Measurements from ENCODE around the gene ZNF555. TPM values are rescaled to one million over a fixed set of nuclear protein-coding genes. Genes with fewer than 3 reads are reported as not detected.

The ZNF555 gene
- total and polyA plus RNA-seq, 2 of the 13 experiments (the other 11 are each of a cell fraction or from before 2014, with no cell fraction given): 5.0 to 8.0 TPM

GRCh38 chr19:2867025-2867991, 26.0 kb downstream of the ZNF555 start, which contains the start of gene ZNF556 (continued):
- TF ChIP-seq NR2F1 (CRISPR knock-in tag; IDR thresholded peaks at IDR 0.05) (0 out of 4 replicates have a peak, but pooled peaks of 1 of the 2 experiments have one; percentile 15), MAFG (CRISPR knock-in tag; IDR thresholded peaks at IDR 0.05) (no peak), USF2 (IDR thresholded peaks at IDR 0.05; ENCODE audit: low read depth, low read length) (no peak), USF2 (CRISPR knock-in tag; IDR thresholded peaks at IDR 0.05; ENCODE audit: borderline replicate concordance) (no peak), REST (IDR thresholded peaks at IDR 0.05; ENCODE audit: borderline replicate concordance in 1 of 2, low read depth in 1 of 2, low read length in 2 of 2) (peak in 1 of 2 experiments; percentile 49; a peak in 1 of 4 replicates), ETV5 (CRISPR knock-in tag; IDR thresholded peaks at IDR 0.05; ENCODE audit: borderline replicate concordance) (no peak; the same call in 1 of the 2 replicates), HNRNPL (IDR thresholded peaks at IDR 0.05; ENCODE audit: low read depth, low read length) (0 out of 2 replicates have a peak, but pooled peaks have one; percentile 40), FOSL2 (CRISPR knock-in tag; IDR thresholded peaks at IDR 0.05) (peak; percentile 40), SALL2 (CRISPR knock-in tag; IDR thresholded peaks at IDR 0.05) (no peak), MIXL1 (CRISPR knock-in tag; IDR thresholded peaks at IDR 0.05) (0 out of 2 replicates have a peak, but pooled peaks have one; percentile 38), ZNF83 (CRISPR knock-in tag; IDR thresholded peaks at IDR 0.05; ENCODE audit: borderline replicate concordance) (peak; percentile 73; the same call in 1 of the 2 replicates), ZXDC (CRISPR knock-in tag; IDR thresholded peaks at IDR 0.05) (no peak), TBX3 (IDR thresholded peaks at IDR 0.05; ENCODE audit: borderline replicate concordance) (no peak), SRY (CRISPR knock-in tag; IDR thresholded peaks at IDR 0.05) (peak; percentile 60; the same call in 1 of the 2 replicates), PAX8 (CRISPR knock-in tag; IDR thresholded peaks at IDR 0.05; ENCODE audit: borderline replicate concordance) (peak; percentile 45; the same call in 1 of the 2 replicates), MYC (CRISPR knock-in tag; IDR thresholded peaks at IDR 0.05; ENCODE audit: borderline replicate concordance) (peak; percentile 95)
- TF ChIP-seq, protein P1, sequence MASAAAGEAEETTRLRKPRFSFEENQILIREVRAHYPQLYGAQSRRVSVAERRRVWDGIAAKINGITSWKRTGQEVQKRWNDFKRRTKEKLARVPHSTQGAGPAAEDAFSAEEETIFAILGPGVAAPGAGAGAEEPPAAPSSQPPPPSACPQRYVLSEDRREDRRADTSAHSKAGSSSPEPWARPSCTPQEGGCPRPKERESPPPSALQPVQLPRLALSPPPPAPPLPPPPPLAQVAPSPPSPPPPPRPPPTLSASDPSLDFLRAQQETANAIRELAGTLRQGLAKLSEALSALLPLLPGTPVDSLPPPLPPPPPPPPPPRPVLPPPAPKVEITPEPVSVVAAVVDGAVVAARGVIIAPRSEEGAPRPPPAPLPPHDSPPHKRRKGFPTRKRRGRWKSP (CRISPR knock-in tag; IDR thresholded peaks at IDR 0.05): 0 out of 2 replicates have a peak, but pooled peaks have one; percentile 34
